HepG2 (cell line): ENCODE results near the gene WBP1. TPM values are rescaled to one million over a fixed set of nuclear protein-coding genes. Genes with fewer than 3 reads are reported as not detected.

Experiments used
- ATAC-seq: fragments of 200-7000 bp; cut with Tn5 transposase; 3 replicates; pipeline ENCODE4 v1.9.1; 2020; ENCODE audit warnings: mild to moderate bottlenecking, moderate library complexity
- BruUV-seq: library from RNA; stranded (reverse); fragments of 400-500 nt; replicated peaks from 2 replicates; lab custom pipeline; 2021; lab: Mats Ljungman, UMichigan
- CTCF ChIA-PET: fragments of 300-600 bp; formaldehyde crosslinking; extraction: SDS; loops from one replicate; lab custom pipeline; 2021; ENCODE audit warnings: low total read pairs, inconsistent platforms, low intra/inter-chr PET ratio; lab: Yijun Ruan, JAX
- POLR2A ChIA-PET: fragments of 350-600 bp; sonication (Branson Sonifier 250); formaldehyde crosslinking; loops from one replicate; lab custom pipeline; 2020; ENCODE audit warnings: antibody characterized with exemption, inconsistent platforms; lab: Yijun Ruan, JAX
- DNase-seq: peaks from one replicate; pipeline ENCODE4 v3.0.0-alpha.2; 2015; ENCODE audit warnings: low spot score
- FAIRE-seq: peaks from 3 replicates; lab custom pipeline; 2011; peaks lifted over from hg19 to GRCh38; lab: Jason Lieb, UNC
- H2AFZ ChIP-seq: one replicate; pipeline ENCODE4 v1.6.1; 2011; ENCODE audit warnings: low read length, inconsistent platforms
- H3K27ac ChIP-seq: fragments of 300-600 bp; 3 replicates; pipeline ENCODE4 v1.8.0; 2011; ENCODE audit warnings: mixed run types, mild to moderate bottlenecking, mixed read lengths, low read length, inconsistent platforms; ENCODE audit not compliant: insufficient read depth; ENCODE audit errors: extremely low read length
- H3K27me3 ChIP-seq, 2 experiments: fragments of 200-600 bp in 1 of 2; 2 replicates in 1 of 2; 3 replicates in 1 of 2; pipeline versions ENCODE4 v1.6.0 to v1.8.0; 2011; ENCODE audit warnings: low read length in 2 of 2, mild to moderate bottlenecking in 2 of 2, moderate library complexity in 2 of 2, inconsistent platforms in 1 of 2; ENCODE audit not compliant: insufficient read depth in 2 of 2, control insufficient read depth in 1 of 2
- H3K36me3 ChIP-seq, 2 experiments: fragments of 200-600 bp in 1 of 2; replicated peaks in 1 of 2; 2 replicates in 1 of 2; 3 replicates in 1 of 2; pipeline versions ENCODE4 v1.5.1 to v1.8.0; 2011; ENCODE audit warnings: low read length in 2 of 2, inconsistent platforms in 1 of 2; ENCODE audit not compliant: insufficient read depth in 2 of 2, control insufficient read depth in 1 of 2
- H3K4me1 ChIP-seq: 2 replicates; pipeline ENCODE4 v1.5.1; 2012; ENCODE audit warnings: low read length, inconsistent platforms; ENCODE audit not compliant: insufficient read depth
- H3K4me2 ChIP-seq: 2 replicates; pipeline ENCODE4 v1.6.0; 2011; ENCODE audit warnings: low read depth, low read length, inconsistent platforms
- H3K4me3 ChIP-seq, 3 experiments: fragments of 200-600 bp in 1 of 3; sonication (generic), shearing (Covaris generic) in 1 of 3; replicated peaks in 1 of 3; 2 replicates each; pipeline ENCODE4 v1.5.1; 2011 to 2016; ENCODE audit warnings: low read length in 3 of 3, inconsistent platforms in 2 of 3, low read depth in 2 of 3, mild to moderate bottlenecking in 2 of 3, control low read depth in 1 of 3, mixed read lengths in 1 of 3; ENCODE audit not compliant: insufficient read depth in 1 of 3
- H3K79me2 ChIP-seq: one replicate; pipeline ENCODE4 v1.6.1; 2011; ENCODE audit warnings: low read length, inconsistent platforms; ENCODE audit not compliant: insufficient read depth
- H3K9ac ChIP-seq: 2 replicates; pipeline ENCODE4 v1.6.0; 2011; ENCODE audit warnings: mild to moderate bottlenecking, low read depth, low read length, inconsistent platforms; ENCODE audit not compliant: insufficient read depth
- H3K9me3 ChIP-seq: 2 replicates; pipeline ENCODE4 v1.5.1; 2012; ENCODE audit warnings: mild to moderate bottlenecking, low read length
- H4K20me1 ChIP-seq: 2 replicates; pipeline ENCODE4 v1.6.0; 2011; ENCODE audit warnings: inconsistent platforms, mild to moderate bottlenecking, low read length, moderate library complexity; ENCODE audit not compliant: insufficient read depth
- AGO1 ChIP-seq: fragments of 200-400 bp; formaldehyde crosslinking; IDR thresholded peaks from 2 replicates; pipeline ENCODE4 v1.6.1; 2017; ENCODE audit warnings: mild to moderate bottlenecking, low read depth, low read length, moderate library complexity; ENCODE audit not compliant: poor library complexity, severe bottlenecking
- CC2D1A ChIP-seq: sonication (generic); formaldehyde crosslinking; IDR thresholded peaks from 2 replicates; pipeline ENCODE4 v1.8.1; 2023; ENCODE audit warnings: mild to moderate bottlenecking, missing genetic modification reagents
- CHCHD3 ChIP-seq: sonication (generic); formaldehyde crosslinking; IDR thresholded peaks from 2 replicates; pipeline ENCODE4 v1.8.0; 2022; ENCODE audit warnings: mild to moderate bottlenecking, missing genetic modification reagents, moderate library complexity
- CREB1 ChIP-seq, 2 experiments: fragments of 450-650 bp in 1 of 2; IDR thresholded peaks; 2 replicates each; pipeline ENCODE4 v1.6.1; 2016 to 2017; ENCODE audit warnings: control low read depth in 1 of 2, mild to moderate bottlenecking in 1 of 2, missing compliant biosample characterization in 1 of 2, missing genetic modification characterization in 1 of 2
- HHEX ChIP-seq: IDR thresholded peaks from 2 replicates; pipeline ENCODE4 v1.6.1; 2016; ENCODE audit warnings: control low read depth
- HOXA5 ChIP-seq: sonication (generic); formaldehyde crosslinking; IDR thresholded peaks from 2 replicates; pipeline ENCODE4 v1.4.0; 2020; ENCODE audit warnings: missing genetic modification reagents
- KLF16 ChIP-seq, 2 experiments: sonication (generic) in 1 of 2; formaldehyde crosslinking in 1 of 2; IDR thresholded peaks; 2 replicates each; pipeline versions ENCODE4 v1.6.1 to v1.8.0; 2016 to 2023; ENCODE audit warnings: missing genetic modification reagents in 2 of 2, missing compliant biosample characterization in 1 of 2
- MAF1 ChIP-seq: sonication (generic); formaldehyde crosslinking; IDR thresholded peaks from 2 replicates; pipeline ENCODE4 v1.5.0; 2020; ENCODE audit warnings: missing genetic modification reagents, borderline replicate concordance
- POLR2A ChIP-seq, 2 experiments: IDR thresholded peaks; 2 replicates each; pipeline ENCODE4 v1.6.1; 2011; ENCODE audit warnings: low read depth in 2 of 2, low read length in 2 of 2, mild to moderate bottlenecking in 1 of 2, moderate library complexity in 1 of 2; ENCODE audit not compliant: insufficient read depth in 1 of 2
- PPARG ChIP-seq: conservative IDR thresholded peaks from 2 replicates; pipeline ENCODE4 v1.6.1; 2016; ENCODE audit warnings: missing biosample characterization, missing genetic modification reagents
- RORA ChIP-seq: sonication (generic); formaldehyde crosslinking; IDR thresholded peaks from 2 replicates; pipeline ENCODE4 v1.5.0; 2020; ENCODE audit warnings: mild to moderate bottlenecking, missing genetic modification reagents, moderate library complexity
- SMARCC2 ChIP-seq: fragments of 450-650 bp; IDR thresholded peaks from 2 replicates; pipeline ENCODE4 v1.6.1; 2017; ENCODE audit warnings: antibody characterized with exemption, mild to moderate bottlenecking
- ZFP36L1 ChIP-seq: sonication (generic); formaldehyde crosslinking; IDR thresholded peaks from 2 replicates; pipeline ENCODE4 v1.8.0; 2022; ENCODE audit warnings: mild to moderate bottlenecking, missing genetic modification reagents, moderate library complexity
- ZNF773 ChIP-seq: sonication (generic); formaldehyde crosslinking; IDR thresholded peaks from 2 replicates; pipeline ENCODE4 v1.4.0; 2020; ENCODE audit warnings: missing genetic modification reagents, borderline replicate concordance
- ZNF790 ChIP-seq: sonication (generic); formaldehyde crosslinking; IDR thresholded peaks from 2 replicates; pipeline ENCODE4 v1.8.0; 2022; ENCODE audit warnings: missing genetic modification reagents, mild to moderate bottlenecking, borderline replicate concordance
- WGBS: methylation state at CpG from one replicate; pipeline ENCODE4 v1.1.6; 2017; ENCODE audit warnings: low lambda C conversion rate; 5-methylcytosine and 5-hydroxymethylcytosine counted together
- in situ Hi-C: cut with HindIII; loops from 2 replicates; pipeline ENCODE4 v1.10.0; 2017; ENCODE audit warnings: low pct_unique_long_range_greater_than_20kb; ENCODE audit not compliant: extremely low pct_ligation_motif_present
- intact Hi-C: fragments of 100-400 bp; cut with micrococcal nuclease; formaldehyde crosslinking; loops from one replicate; pipeline ENCODE4 v1.10.0; 2022; ENCODE audit not compliant: unreplicated experiment
- polyA plus RNA-seq, 8 experiments: library from polyadenylated mRNA; depleted of rRNA in 3 of 8; stranded (reverse) in 7 of 8; unstranded in 1 of 8; fragments of >200 nt; fragmentation: Illumina TruSeq in 4 of 8; extraction: Trizol in 4 of 8; gene quantifications; 2 replicates each; pipeline versions ENCODE4 v1.2.1 to v1.2.3, GENCODE V29; 2011 to 2016; ENCODE audit warnings: low read depth in 4 of 8, missing spikeins in 1 of 8, mixed read lengths in 1 of 8; ENCODE audit not compliant: insufficient read depth in 1 of 8
- total RNA-seq, 5 experiments: library from RNA; depleted of rRNA; stranded (reverse); fragments of >200 nt; fragmentation: Illumina TruSeq; extraction: Trizol; gene quantifications; 2 replicates each; pipeline ENCODE4 v1.2.3, GENCODE V29; 2016; ENCODE audit warnings: low read depth in 1 of 5
- TF ChIP-seq, protein P1 (sequence below): sonication (generic); formaldehyde crosslinking; conservative IDR thresholded peaks from 2 replicates; pipeline ENCODE4 v1.4.0; 2020; ENCODE audit warnings: missing genetic modification reagents
- TF ChIP-seq, protein P2 (sequence below): sonication (generic); formaldehyde crosslinking; IDR thresholded peaks from 2 replicates; pipeline ENCODE4 v1.4.0; 2020; ENCODE audit warnings: missing genetic modification reagents

Gene WBP1
- total and polyA plus RNA-seq, 2 of the 13 experiments (the other 11 are each of a cell fraction or from before 2014, with no cell fraction given) = 38.8 to 85.7 TPM

DNA sequence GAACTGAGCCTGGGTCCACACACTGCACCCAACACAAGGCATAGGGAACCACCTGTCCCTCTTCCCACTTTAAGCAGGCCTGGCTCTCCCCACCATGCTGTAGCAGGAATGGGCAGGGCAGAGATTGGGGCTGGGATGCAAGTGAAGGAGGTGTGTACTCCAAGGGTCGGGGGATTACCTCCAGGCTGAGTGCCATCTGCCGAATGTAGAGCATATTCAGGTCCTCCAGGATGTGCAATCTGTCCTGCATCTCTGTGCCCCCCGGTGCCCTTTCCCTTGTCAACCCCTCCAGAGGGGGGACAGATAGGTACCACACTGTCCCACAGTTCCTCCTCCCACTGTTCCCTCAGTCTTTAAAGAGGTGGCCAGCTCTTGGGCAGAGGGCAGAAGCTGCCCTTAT, 18.9 kb upstream of the WBP1 start:
- FAIRE-seq = no peak
- WGBS = 55% methylated on average over 3 of the region's 3 CpGs
- Histone ChIP-seq H3K9ac (peak overlapping the region; percentile 91), H3K27ac (peak overlapping the region; percentile 91), H3K79me2 (peaks cover 75% of the 10 kb centered on the region), H3K4me3 (peak overlapping the region; percentile 76 to 94 (median 93)), H3K4me1 (peaks cover 63% of the 10 kb centered on the region), H3K27me3 (no peaks in the 10 kb centered on the region; a peak in 1 of 5 replicates), H3K4me2 (peak overlapping the region; percentile 95), H3K9me3 (no peaks in the 10 kb centered on the region), H2AFZ (no peak overlapping the region), H3K36me3 (peaks cover 25 to 49% of the 10 kb centered on the region in 2 experiments), H4K20me1 (peaks cover 50% of the 10 kb centered on the region)
- intact Hi-C loops (no loop called here), in situ Hi-C loops (no loop called here)
- CTCF ChIA-PET = no interaction called here
- POLR2A ChIA-PET = interaction anchor here (0.6 to 11.6 kb wide), 14 partner anchors 9 to 1404 kb away, joined by 3 to 342 read pairs (median 9); partner anchors contain the start of genes AUP1, CCDC142, HTRA2 and INO80B
- no peak for ATAC-seq
- no peak for DNase-seq
- TF ChIP-seq, protein P1, sequence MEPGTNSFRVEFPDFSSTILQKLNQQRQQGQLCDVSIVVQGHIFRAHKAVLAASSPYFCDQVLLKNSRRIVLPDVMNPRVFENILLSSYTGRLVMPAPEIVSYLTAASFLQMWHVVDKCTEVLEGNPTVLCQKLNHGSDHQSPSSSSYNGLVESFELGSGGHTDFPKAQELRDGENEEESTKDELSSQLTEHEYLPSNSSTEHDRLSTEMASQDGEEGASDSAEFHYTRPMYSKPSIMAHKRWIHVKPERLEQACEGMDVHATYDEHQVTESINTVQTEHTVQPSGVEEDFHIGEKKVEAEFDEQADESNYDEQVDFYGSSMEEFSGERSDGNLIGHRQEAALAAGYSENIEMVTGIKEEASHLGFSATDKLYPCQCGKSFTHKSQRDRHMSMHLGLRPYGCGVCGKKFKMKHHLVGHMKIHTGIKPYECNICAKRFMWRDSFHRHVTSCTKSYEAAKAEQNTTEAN = no peak
- TF ChIP-seq AGO1 (no peak), MAF1 (CRISPR knock-in tag) (0 out of 2 replicates have a peak, but pooled peaks have one; percentile 59), KLF16 (CRISPR knock-in tag; IDR thresholded peaks at IDR 0.05) (0 out of 4 replicates have a peak, but pooled peaks of 1 of the 2 experiments have one; percentile 41), ZNF773 (CRISPR knock-in tag) (no peak), HHEX (0 out of 2 replicates have a peak, but pooled peaks have one; percentile 4), POLR2A (IDR thresholded peaks at IDR 0.05; ENCODE audit: insufficient read depth in 1 of 2, low read depth in 2 of 2, low read length in 2 of 2) (peak in 1 of 2 experiments; percentile 32; a peak in 1 of 4 replicates), SMARCC2 (no peak), RORA (no peak), HOXA5 (CRISPR knock-in tag) (no peak), CREB1 (IDR thresholded peaks at IDR 0.05) (no peak), CREB1 (CRISPR knock-in tag; IDR thresholded peaks at IDR 0.05) (no peak), ZFP36L1 (CRISPR knock-in tag) (no peak), PPARG (CRISPR knock-in tag) (no peak), CC2D1A (CRISPR knock-in tag) (0 out of 2 replicates have a peak, but pooled peaks have one; percentile 59), CHCHD3 (no peak), ZNF790 (CRISPR knock-in tag) (0 out of 2 replicates have a peak, but pooled peaks have one; percentile 25)
- TF ChIP-seq, protein P2, sequence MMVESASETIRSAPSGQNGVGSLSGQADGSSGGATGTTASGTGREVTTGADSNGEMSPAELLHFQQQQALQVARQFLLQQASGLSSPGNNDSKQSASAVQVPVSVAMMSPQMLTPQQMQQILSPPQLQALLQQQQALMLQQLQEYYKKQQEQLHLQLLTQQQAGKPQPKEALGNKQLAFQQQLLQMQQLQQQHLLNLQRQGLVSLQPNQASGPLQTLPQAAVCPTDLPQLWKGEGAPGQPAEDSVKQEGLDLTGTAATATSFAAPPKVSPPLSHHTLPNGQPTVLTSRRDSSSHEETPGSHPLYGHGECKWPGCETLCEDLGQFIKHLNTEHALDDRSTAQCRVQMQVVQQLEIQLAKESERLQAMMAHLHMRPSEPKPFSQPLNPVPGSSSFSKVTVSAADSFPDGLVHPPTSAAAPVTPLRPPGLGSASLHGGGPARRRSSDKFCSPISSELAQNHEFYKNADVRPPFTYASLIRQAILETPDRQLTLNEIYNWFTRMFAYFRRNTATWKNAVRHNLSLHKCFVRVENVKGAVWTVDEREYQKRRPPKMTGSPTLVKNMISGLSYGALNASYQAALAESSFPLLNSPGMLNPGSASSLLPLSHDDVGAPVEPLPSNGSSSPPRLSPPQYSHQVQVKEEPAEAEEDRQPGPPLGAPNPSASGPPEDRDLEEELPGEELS = 0 out of 2 replicates have a peak, but pooled peaks have one; percentile 7
- no TSS peak for BruUV-seq
